Activated T-helper 2 cell treated with anti-CD3 and anti-CD28 coated beads, Interferon-gamma antibody, Interleukin-2, Interleukin-4, amounts not matched to agents 10 μg/mL and 5 μg/mL and 100 μg/mL, durations not matched to agents 14 hours and 24 hours and 36 hours (primary cell): ENCODE data around the gene CENPC. TPM values are rescaled to one million over a fixed set of nuclear protein-coding genes. Genes with fewer than 3 reads are reported as not detected.
A peak's percentile ranks its signal among the peaks of the same experiment; 100 is the strongest.
"Not testable (repeated sequence)": the region's sequence is repeated elsewhere in the genome, so short reads cannot be mapped to it uniquely, and the experiment has no call there.

Experiments used
- DNase-seq: peaks from one replicate; pipeline ENCODE4 v3.0.0; 2021; ENCODE audit warnings: low spot score
- H3K27ac Mint-ChIP-seq: one replicate; pipeline ENCODE4 v1.8.0; 2021; ENCODE audit warnings: mixed read lengths
- H3K27me3 Mint-ChIP-seq: one replicate; pipeline ENCODE4 v1.8.0; 2021; ENCODE audit warnings: low read depth, mixed read lengths
- H3K36me3 Mint-ChIP-seq: one replicate; pipeline ENCODE4 v1.8.0; 2021; ENCODE audit warnings: low read depth, mixed read lengths
- H3K4me1 Mint-ChIP-seq: one replicate; pipeline ENCODE4 v1.8.0; 2021; ENCODE audit warnings: low read depth, mixed read lengths
- H3K4me3 Mint-ChIP-seq: one replicate; pipeline ENCODE4 v1.8.0; 2021; ENCODE audit warnings: low read depth, mild to moderate bottlenecking, moderate library complexity, mixed read lengths
- H3K9me3 Mint-ChIP-seq: one replicate; pipeline ENCODE4 v1.8.0; 2021; ENCODE audit warnings: mixed read lengths
- intact Hi-C: fragments of 100-400 bp; cut with micrococcal nuclease; formaldehyde crosslinking; loops from one replicate; pipeline ENCODE4 v1.15.1; 2023
- total RNA-seq: library from RNA; stranded (reverse); gene quantifications from 2 replicates; pipeline ENCODE4 v1.2.3, GENCODE V29; 2022

Gene CENPC
- total RNA-seq, 1 donor from 2014 or later, result 32.0 TPM

- H3K4me3 Mint-ChIP-seq, result no peak overlapping the region
- H3K36me3 Mint-ChIP-seq, result peaks cover 51% of the 10 kb centered on the region
- H3K9me3 Mint-ChIP-seq, result no peaks in the 10 kb centered on the region
- peaks cover 47% of the 10 kb centered on the region for H3K4me1 Mint-ChIP-seq
- no peak for DNase-seq
- H3K27me3 Mint-ChIP-seq, result no peaks in the 10 kb centered on the region
- intact Hi-C loops, result loop anchor here (2.0 kb wide), 1 partner anchor 13 kb away; the partner anchor contains the start of gene STAP1
- no peak overlapping the region for H3K27ac Mint-ChIP-seq
Observed at GRCh38 chr4:67571975-67572374, 26.7 kb upstream of the CENPC start.

DNA sequence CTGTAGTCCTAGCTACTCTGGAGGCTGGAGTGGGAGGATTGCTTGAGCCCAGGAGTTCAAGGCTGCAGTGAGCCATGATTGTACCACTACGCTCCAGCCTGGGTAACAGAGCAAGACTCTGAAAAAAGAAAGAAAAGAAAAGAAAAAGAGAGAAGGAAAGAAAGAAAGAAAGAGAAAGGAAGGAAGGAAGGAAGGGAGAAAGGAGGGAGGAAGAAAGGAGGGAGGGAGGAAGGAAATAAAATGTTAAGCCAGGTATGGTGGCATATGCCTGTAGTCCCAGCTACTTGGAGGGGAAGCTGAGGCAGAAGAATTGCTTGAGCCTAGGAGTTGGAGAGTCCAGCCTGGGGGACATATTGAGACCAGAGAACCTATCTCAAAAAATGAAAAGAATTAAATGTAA, 25.2 kb upstream of the CENPC start:
- intact Hi-C loops, result no loop called here
- Mint-ChIP-seq H3K4me3 (no peak overlapping the region), H3K4me1 (peaks cover 47% of the 10 kb centered on the region), H3K9me3 (no peaks in the 10 kb centered on the region), H3K27me3 (no peaks in the 10 kb centered on the region), H3K27ac (no peak overlapping the region), H3K36me3 (peaks cover 47% of the 10 kb centered on the region)
- DNase-seq, result no peak

- no peak overlapping the region for H3K4me3 Mint-ChIP-seq
Observed at GRCh38 chr4:67568820-67569219, 23.5 kb upstream of the CENPC start.

GRCh38 chr4:67566335-67566734, 21.0 kb upstream of the CENPC start:
- H3K4me3 Mint-ChIP-seq, result no peak overlapping the region
- H3K9me3 Mint-ChIP-seq, result no peaks in the 10 kb centered on the region
- peak overlapping the region; percentile 63 for H3K27ac Mint-ChIP-seq
- H3K36me3 Mint-ChIP-seq, result peaks cover 40% of the 10 kb centered on the region
- no peak for DNase-seq
- no peaks in the 10 kb centered on the region for H3K27me3 Mint-ChIP-seq
- peaks cover 37% of the 10 kb centered on the region for H3K4me1 Mint-ChIP-seq
- intact Hi-C loops, result no loop called here

More at GRCh38 chr4:67568820-67569219, 23.5 kb upstream of the CENPC start:
- intact Hi-C loops, result no loop called here
- Mint-ChIP-seq H3K36me3 (peaks cover 45% of the 10 kb centered on the region), H3K27me3 (no peaks in the 10 kb centered on the region), H3K9me3 (no peaks in the 10 kb centered on the region), H3K4me1 (peaks cover 44% of the 10 kb centered on the region), H3K27ac (no peak overlapping the region)
- no peak for DNase-seq

DNA sequence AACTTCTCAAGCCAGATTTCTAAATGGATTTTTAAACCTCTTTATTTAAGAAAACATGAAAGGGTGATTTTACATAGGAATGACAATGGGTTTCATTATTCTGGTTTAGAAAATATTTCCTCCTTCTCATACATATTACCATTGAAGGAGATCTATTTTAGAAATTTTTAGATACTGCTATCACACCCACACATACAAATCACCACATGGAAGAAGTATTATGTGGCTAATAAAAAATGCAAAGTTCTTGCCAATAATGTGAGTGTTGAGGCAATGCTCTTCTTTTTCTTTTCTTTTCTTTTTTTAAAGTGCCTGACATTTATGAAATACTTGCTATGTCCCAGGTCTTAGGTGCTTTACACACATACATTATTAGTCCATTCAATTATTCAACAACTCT, 20.0 kb upstream of the CENPC start:
- Mint-ChIP-seq H3K27ac (no peak overlapping the region), H3K4me1 (peaks cover 45% of the 10 kb centered on the region), H3K4me3 (no peak overlapping the region), H3K36me3 (peaks cover 44% of the 10 kb centered on the region), H3K9me3 (no peaks in the 10 kb centered on the region), H3K27me3 (no peaks in the 10 kb centered on the region)
- intact Hi-C loops, result no loop called here
- DNase-seq, result no peak

DNA sequence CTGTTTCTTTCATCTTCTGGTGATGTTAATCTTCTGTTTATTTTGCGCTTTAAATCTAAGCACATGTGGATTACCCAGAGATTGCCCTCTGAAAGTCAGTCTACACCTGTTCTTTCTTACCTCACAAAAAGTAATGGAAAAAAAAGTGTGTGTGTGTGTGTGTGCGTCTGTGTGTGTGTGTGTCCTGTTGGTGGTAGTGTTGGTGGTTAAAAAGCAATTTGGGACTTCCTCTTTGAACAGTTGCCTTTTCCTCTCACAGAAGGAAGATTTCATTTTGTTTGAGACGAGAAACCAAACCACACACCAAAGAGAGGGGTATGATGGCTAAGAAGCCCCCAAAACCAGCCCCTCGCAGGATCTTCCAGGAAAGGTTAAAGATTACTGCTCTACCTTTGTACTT, 13.2 kb upstream of the CENPC start, which contains the start of gene STAP1:
TSS of gene STAP1 (plus strand) at position 235 of the 400 bp plus-strand sequence. CDS start at position 318, 83 bp downstream.
- DNase-seq, result peak; percentile 52
- no peaks in the 10 kb centered on the region for H3K27me3 Mint-ChIP-seq
- peaks cover 25% of the 10 kb centered on the region for H3K36me3 Mint-ChIP-seq
- no peaks in the 10 kb centered on the region for H3K9me3 Mint-ChIP-seq
- intact Hi-C loops, result loop anchor here (1.0 to 2.0 kb wide), 3 partner anchors 13 to 22 kb away; partner anchors contain the start of gene CENPC
- H3K4me1 Mint-ChIP-seq, result peaks cover 53% of the 10 kb centered on the region
- H3K4me3 Mint-ChIP-seq, result peak within 1 kb of the TSS; percentile 93
- H3K27ac Mint-ChIP-seq, result peak within 1 kb of the TSS; percentile 95

DNA sequence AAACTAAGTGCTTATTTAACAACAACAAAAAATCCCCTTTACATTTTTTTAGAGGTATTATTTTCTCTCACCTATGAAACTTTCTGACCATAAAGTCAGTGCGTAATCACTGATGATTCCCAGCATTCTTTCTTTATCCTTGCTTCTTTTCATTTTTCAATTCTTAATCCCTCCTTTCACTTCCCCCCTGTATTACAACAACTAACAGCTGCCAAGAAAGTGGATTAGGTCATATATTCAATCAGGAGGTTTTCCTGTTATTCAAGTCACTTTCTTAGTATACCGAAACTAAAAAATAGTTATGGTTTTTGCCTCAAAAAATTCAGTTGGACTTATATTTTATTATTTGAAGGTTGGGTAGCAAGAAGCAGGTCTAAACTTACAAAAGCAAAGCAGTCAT, 11.1 kb upstream of the CENPC start:
- no peaks in the 10 kb centered on the region for H3K9me3 Mint-ChIP-seq
- H3K27me3 Mint-ChIP-seq, result no peaks in the 10 kb centered on the region
- no peak overlapping the region for H3K27ac Mint-ChIP-seq
- H3K4me1 Mint-ChIP-seq, result peaks cover 55% of the 10 kb centered on the region
- no peak overlapping the region for H3K4me3 Mint-ChIP-seq
- intact Hi-C loops, result no loop called here
- DNase-seq, result no peak
- H3K36me3 Mint-ChIP-seq, result peaks cover 11% of the 10 kb centered on the region

GRCh38 chr4:67555447-67555846, 10.1 kb upstream of the CENPC start:
- Mint-ChIP-seq H3K4me3 (no peak overlapping the region), H3K4me1 (peaks cover 51% of the 10 kb centered on the region), H3K27ac (no peak overlapping the region), H3K27me3 (no peaks in the 10 kb centered on the region), H3K9me3 (no peaks in the 10 kb centered on the region), H3K36me3 (peaks cover 2% of the 10 kb centered on the region)
- DNase-seq, result no peak
- intact Hi-C loops, result no loop called here

- Mint-ChIP-seq H3K9me3 (no peaks in the 10 kb centered on the region), H3K4me3 (no peak overlapping the region), H3K4me1 (peaks cover 46% of the 10 kb centered on the region), H3K27me3 (no peaks in the 10 kb centered on the region), H3K36me3 (peaks cover 2% of the 10 kb centered on the region), H3K27ac (no peak overlapping the region)
- DNase-seq, result no peak
- intact Hi-C loops, result no loop called here
Observed at GRCh38 chr4:67554096-67554495, 8.8 kb upstream of the CENPC start.

- H3K36me3 Mint-ChIP-seq, intact Hi-C loops, DNase-seq, H3K4me3 Mint-ChIP-seq, H3K27ac Mint-ChIP-seq, H3K27me3 Mint-ChIP-seq, H3K9me3 Mint-ChIP-seq: not testable (repeated sequence)
- peaks cover 33% of the 10 kb centered on the region for H3K4me1 Mint-ChIP-seq
Observed at GRCh38 chr4:67552146-67552792, 7.0 kb upstream of the CENPC start.

- Mint-ChIP-seq H3K27ac (no peak overlapping the region), H3K9me3 (no peaks in the 10 kb centered on the region)
- intact Hi-C loops, result no loop called here
Observed at GRCh38 chr4:67550857-67551256, 5.6 kb upstream of the CENPC start.

DNA sequence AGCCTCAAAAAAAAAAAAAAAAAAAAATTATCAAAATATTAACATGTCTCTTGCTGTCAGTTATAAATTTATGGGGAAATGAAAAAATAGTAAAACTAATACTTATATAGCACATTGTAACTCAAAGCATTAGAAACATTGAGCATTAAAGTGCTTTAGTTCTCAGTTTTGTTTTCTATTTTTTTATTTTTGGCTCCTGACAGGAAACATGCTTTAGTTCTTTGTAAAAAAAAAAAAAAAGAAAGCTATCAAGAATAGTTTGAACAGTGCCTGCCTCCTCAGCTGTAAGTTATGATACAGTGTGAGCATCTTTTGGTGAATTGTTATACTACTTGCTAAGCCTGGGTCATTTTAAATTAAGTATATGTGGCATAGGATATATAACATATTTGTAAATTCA, 5.1 kb upstream of the CENPC start:
- no peak for DNase-seq
- Mint-ChIP-seq H3K36me3 (no peaks in the 10 kb centered on the region), H3K4me1 (peaks cover 26% of the 10 kb centered on the region), H3K9me3 (no peaks in the 10 kb centered on the region), H3K4me3 (no peak overlapping the region), H3K27me3 (no peaks in the 10 kb centered on the region), H3K27ac (no peak overlapping the region)
- intact Hi-C loops, result no loop called here

More at GRCh38 chr4:67550857-67551256, 5.6 kb upstream of the CENPC start:
- Mint-ChIP-seq H3K4me3 (no peak overlapping the region), H3K27me3 (no peaks in the 10 kb centered on the region), H3K4me1 (peaks cover 26% of the 10 kb centered on the region), H3K36me3 (no peaks in the 10 kb centered on the region)
- DNase-seq, result no peak

- Mint-ChIP-seq H3K36me3 (peaks cover 8% of the 10 kb centered on the region), H3K27ac (no peak overlapping the region), H3K4me1 (peaks cover 29% of the 10 kb centered on the region), H3K27me3 (no peaks in the 10 kb centered on the region), H3K9me3 (no peaks in the 10 kb centered on the region), H3K4me3 (no peak overlapping the region)
- intact Hi-C loops, result loop anchor here (1.0 to 5.0 kb wide), 4 partner anchors 108 to 627 kb away; no protein-coding TSS in a partner anchor
- no peak for DNase-seq
Observed at GRCh38 chr4:67549123-67549522, 3.8 kb upstream of the CENPC start.
